Activated naive CD8-positive, alpha-beta T cell treated with anti-CD3 and anti-CD28 coated beads, Interleukin-2, amount 50 U/mL, for 16 hours (primary cell): ENCODE measurements around the gene UNK.

Experiments
- DNase-seq: peaks from one replicate; pipeline ENCODE4 v3.0.0-alpha.2; 2020; ENCODE audit warnings: low read depth, low spot score

The UNK gene

GRCh38 chr17:75834279-75834920 is 49.8 kb downstream of the UNK start:
- DNase-seq = no peak

- no peak for DNase-seq
These were observed 50.5 kb downstream of the UNK start for GRCh38 chr17:75834928-75835653.

- DNase-seq = no peak
These were observed 51.0 kb downstream of the UNK start for GRCh38 chr17:75835654-75835987.

- DNase-seq = no peak
These were observed 52.0 kb downstream of the UNK start for GRCh38 chr17:75836605-75837004.

GRCh38 chr17:75837899-75838298 is 53.3 kb downstream of the UNK start:
- no peak for DNase-seq

- DNase-seq = no peak
These were observed 53.8 kb downstream of the UNK start for GRCh38 chr17:75838410-75838809.

- DNase-seq = no peak
These were observed 55.6 kb downstream of the UNK start for GRCh38 chr17:75839942-75840798.

GRCh38 chr17:75840799-75841164 is 56.2 kb downstream of the UNK start:
- no peak for DNase-seq

- no peak for DNase-seq
These were observed 57.8 kb downstream of the UNK start for GRCh38 chr17:75842411-75842810.

- DNase-seq = no peak
These were observed 58.5 kb downstream of the UNK start for GRCh38 chr17:75842963-75843576.

- no peak for DNase-seq
These were observed 59.2 kb downstream of the UNK start, which contains the start of gene UNC13D for GRCh38 chr17:75843577-75844529. Gene UNC13D (minus strand): TSS chr17:75844404. CDS start chr17:75844337, 67 bp downstream.

- DNase-seq = no peak
These were observed 60.0 kb downstream of the UNK start for GRCh38 chr17:75844530-75845057.

- DNase-seq = no peak
These were observed 60.6 kb downstream of the UNK start for GRCh38 chr17:75845058-75845711.

- no peak for DNase-seq
These were observed 61.5 kb downstream of the UNK start for GRCh38 chr17:75845933-75846691.

- no peak for DNase-seq
These were observed 62.3 kb downstream of the UNK start for GRCh38 chr17:75846692-75847613.

- DNase-seq = no peak
These were observed 63.3 kb downstream of the UNK start for GRCh38 chr17:75847614-75848522.
